HG03354 (cell line): ENCODE results near the gene ZNF485.

Experiments used
- ATAC-seq: cut with Tn5 transposase; IDR thresholded peaks from one replicate; pipeline ENCODE4 v1.9.1; 2021; ENCODE audit warnings: mild to moderate bottlenecking; ENCODE audit not compliant: unreplicated experiment, poor library complexity, severe bottlenecking

ZNF485 gene

DNA sequence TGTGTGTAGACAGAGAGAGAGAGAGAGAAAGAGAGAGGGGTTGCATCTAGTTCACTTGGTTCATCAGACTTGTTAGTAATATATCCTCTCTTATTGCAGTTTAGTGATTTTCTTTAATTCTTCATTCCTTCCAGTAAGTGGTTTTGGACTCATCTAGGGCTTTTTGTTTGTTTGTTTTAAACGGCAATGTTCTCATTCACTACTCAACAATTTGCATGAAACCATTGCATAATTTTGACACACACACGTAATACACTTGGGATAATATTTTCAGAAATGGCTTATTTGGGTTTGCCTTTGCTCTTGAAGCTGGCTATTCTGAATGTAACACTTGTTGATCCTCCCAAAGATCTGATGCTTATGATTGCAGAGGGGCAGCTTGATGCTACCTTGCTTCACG is 58.8 kb downstream of the ZNF485 start:
- ATAC-seq = no peak

DNA sequence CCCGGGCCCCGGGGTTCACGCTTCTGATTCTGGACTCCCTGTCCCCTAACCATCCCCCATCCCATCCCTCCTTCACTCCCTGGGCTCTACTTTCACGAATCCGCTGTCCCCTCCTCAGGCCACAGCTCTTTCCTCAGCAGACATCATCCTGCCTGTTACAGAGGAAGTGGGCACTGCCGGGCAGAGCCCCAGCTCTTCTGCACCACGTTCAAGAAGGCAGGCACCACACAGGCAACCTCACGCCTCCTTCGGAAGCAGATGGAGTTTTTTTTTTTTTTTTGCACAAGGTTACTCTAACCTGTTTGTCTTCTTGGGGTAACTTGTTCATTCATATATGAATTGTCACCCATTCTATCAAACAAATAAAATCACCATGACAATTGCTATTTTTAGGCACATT is 60.3 kb downstream of the ZNF485 start:
- ATAC-seq = no peak

DNA sequence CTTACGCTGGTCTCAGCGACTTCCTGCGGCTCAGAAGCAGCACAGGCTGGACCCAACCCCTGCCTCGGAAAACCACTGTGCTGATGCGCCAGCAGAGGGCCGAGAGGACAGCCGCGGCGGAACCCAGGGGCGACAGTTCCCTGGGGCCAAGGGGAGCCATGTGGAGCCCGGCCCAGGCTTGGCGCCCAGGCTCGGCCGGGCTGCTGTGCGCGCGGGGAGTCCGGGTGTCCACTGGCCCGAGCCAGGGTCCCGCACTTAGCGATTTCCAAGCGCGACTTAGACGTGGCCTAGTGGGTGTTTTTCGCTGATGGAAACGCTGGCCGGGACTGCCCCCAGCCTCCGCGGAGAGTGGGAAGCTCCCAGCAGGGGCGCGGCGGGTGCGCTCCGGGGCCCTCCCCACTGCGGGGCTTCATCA is 61.1 kb downstream of the ZNF485 start:
- ATAC-seq = peak; percentile 53
